NAMALWA (cell line): ENCODE data around the gene ADD3.

Experiments
- DNase-seq: peaks from one replicate; pipeline ENCODE4 v3.0.0-alpha.2; 2015; ENCODE audit warnings: low spot score

ADD3 gene

DNA sequence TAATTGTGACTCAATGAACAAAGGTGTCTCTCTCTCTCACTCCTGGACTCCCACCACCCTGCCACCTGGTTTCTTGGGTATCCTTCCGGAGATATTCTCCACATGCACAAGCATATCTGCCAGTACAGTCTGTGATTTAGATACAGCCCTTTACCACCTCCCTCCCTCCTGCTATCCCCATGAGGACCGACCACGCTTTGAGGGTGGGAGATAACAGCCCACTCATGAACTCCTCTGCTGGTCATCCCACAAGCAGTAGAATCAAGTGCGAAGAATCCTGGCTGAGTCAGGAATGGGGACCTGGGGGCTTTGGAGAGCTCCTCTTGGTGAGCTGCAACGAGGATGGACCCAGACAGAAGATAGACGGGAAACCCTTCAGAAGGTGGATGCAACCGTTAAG is 171.4 kb downstream of the ADD3 start:
- DNase-seq: no peak

DNA sequence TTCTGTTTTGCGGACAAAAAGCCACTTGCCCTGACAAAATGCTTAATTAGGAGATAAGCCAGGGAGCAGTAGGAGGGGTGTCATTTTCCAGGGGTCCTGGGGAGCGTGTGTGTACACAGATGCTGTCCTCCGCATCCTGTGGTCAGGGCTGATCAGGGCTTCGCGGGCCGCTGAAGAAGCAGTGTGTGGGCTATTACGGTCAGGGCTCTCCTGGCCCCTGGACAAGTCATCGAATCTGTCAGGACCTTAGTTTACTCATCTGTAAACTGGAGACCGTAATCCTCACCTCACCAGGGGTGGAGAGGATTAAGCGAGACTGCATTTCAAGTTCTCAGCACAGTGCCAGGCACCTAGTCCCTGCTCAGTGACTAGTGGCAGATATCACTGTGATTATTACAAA is 173.7 kb downstream of the ADD3 start:
- no peak for DNase-seq

DNA sequence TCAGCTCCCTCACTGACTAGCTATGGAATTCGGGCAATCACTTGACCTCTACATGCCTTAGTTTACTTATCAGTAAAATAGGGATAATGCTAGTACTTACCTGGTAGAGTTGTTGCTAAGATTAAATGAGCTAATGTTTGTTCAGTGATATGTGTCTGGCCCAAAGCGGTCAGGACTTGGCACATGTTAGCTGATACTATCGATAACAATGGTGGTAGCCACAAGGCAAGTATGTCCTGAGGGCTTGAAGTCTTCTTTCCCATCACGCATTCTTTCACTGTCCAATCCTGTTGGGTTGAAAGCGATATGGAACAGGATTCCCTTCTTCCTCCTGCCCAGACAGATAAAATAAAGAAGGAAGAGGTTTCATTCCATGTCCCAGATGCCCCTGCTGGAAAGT is 174.1 kb downstream of the ADD3 start:
- DNase-seq: no peak

DNA sequence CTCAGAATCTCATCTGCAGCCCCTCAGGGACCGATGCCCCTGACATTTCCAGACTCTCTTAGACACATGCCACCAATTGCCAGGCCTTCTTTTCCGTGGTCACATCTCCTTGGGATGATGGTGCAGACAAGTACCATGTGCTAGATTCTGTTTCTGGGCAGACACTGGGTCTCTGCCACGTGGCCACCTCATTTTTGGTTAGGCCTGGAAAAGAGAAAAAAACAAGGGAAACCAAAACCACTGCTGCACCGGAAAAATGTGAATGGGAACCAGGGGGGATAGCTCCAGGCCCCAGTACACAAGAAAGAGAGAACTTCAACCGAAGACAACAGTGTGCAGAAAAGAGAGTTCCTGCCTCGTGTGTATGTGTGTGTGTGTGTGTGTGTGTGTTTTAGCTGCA is 176.6 kb downstream of the ADD3 start:
- DNase-seq: no peak
